ENCODE results near the gene GDPD4.
"Not testable (repeated sequence)": the region's sequence is repeated elsewhere in the genome, so short reads cannot be mapped to it uniquely, and the experiment has no call there.

GDPD4 gene

GRCh38 chr11:77301510-77301909 is at the start of gene GDPD4:
Gene GDPD4, minus strand, starts transcription at chr11:77301686. Its CDS starts 16,549 bp downstream, at chr11:77285137.
- no peak for FAIRE-seq

- no peak for FAIRE-seq
Observed at GRCh38 chr11:77347948-77348347, 46.5 kb upstream of the GDPD4 start.

GRCh38 chr11:77346906-77347603 is 45.6 kb upstream of the GDPD4 start:
- no peak for FAIRE-seq

- FAIRE-seq = no peak
Observed at GRCh38 chr11:77345621-77346020, 44.1 kb upstream of the GDPD4 start.

- no peak for FAIRE-seq
Observed at GRCh38 chr11:77340501-77340900, 39.0 kb upstream of the GDPD4 start.

- no peak for FAIRE-seq
Observed at GRCh38 chr11:77332259-77332658, 30.8 kb upstream of the GDPD4 start.

- no peak for FAIRE-seq
Observed at GRCh38 chr11:77325159-77325558, 23.7 kb upstream of the GDPD4 start.

GRCh38 chr11:77324508-77324907 is 23.0 kb upstream of the GDPD4 start:
- no peak for FAIRE-seq

- FAIRE-seq = no peak
Observed at GRCh38 chr11:77322926-77323590, 21.6 kb upstream of the GDPD4 start.

GRCh38 chr11:77322506-77322905 is 21.0 kb upstream of the GDPD4 start:
- no peak for FAIRE-seq

GRCh38 chr11:77320351-77320750 is 18.9 kb upstream of the GDPD4 start:
- FAIRE-seq = no peak

- no peak for FAIRE-seq
Observed at GRCh38 chr11:77318600-77318999, 17.1 kb upstream of the GDPD4 start.

- no peak for FAIRE-seq
Observed at GRCh38 chr11:77316733-77317342, 15.4 kb upstream of the GDPD4 start.

GRCh38 chr11:77312107-77312506 is 10.6 kb upstream of the GDPD4 start:
- no peak for FAIRE-seq

GRCh38 chr11:77311701-77312100 is 10.2 kb upstream of the GDPD4 start:
- FAIRE-seq = no peak

- no peak for FAIRE-seq
Observed at GRCh38 chr11:77310721-77311120, 9.2 kb upstream of the GDPD4 start.

GRCh38 chr11:77309401-77310085 is 8.1 kb upstream of the GDPD4 start:
- FAIRE-seq = no peak

- FAIRE-seq = no peak
Observed at GRCh38 chr11:77308838-77309237, 7.4 kb upstream of the GDPD4 start.

- no peak for FAIRE-seq
Observed at GRCh38 chr11:77303328-77303727, 1.8 kb upstream of the GDPD4 start.

- no peak for FAIRE-seq
Observed at GRCh38 chr11:77302752-77303151, 1.3 kb upstream of the GDPD4 start.

- FAIRE-seq = no peak
Observed at GRCh38 chr11:77300695-77301094, 791 bp downstream of the GDPD4 start.

GRCh38 chr11:77300028-77300427 is 1.5 kb downstream of the GDPD4 start:
- not testable (repeated sequence) for FAIRE-seq

GRCh38 chr11:77299528-77299993 is 1.9 kb downstream of the GDPD4 start:
- no peak for FAIRE-seq

Measured in G401.6 (cell line).